ENCODE measurements around the gene CPEB4.

Gene CPEB4

GRCh38 chr5:173859408-173860159 is 28.6 kb upstream of the CPEB4 start:
- Histone ChIP-seq H4K20me1 (ENCODE audit: low read depth, low read length) (no peaks in the 10 kb centered on the region), H3K4me2 (ENCODE audit: low read depth, low read length, poor library complexity, severe bottlenecking) (no peak overlapping the region), H3K79me2 (ENCODE audit: insufficient read depth, low read length) (no peaks in the 10 kb centered on the region), H2AFZ (ENCODE audit: low read depth, low read length, severe bottlenecking) (no peak overlapping the region), H3K36me3 (ENCODE audit: low read length) (no peaks in the 10 kb centered on the region), H3F3A (ENCODE audit: insufficient read depth) (no peaks in the 10 kb centered on the region), H3K27ac (ENCODE audit: low read depth, low read length) (no peak overlapping the region), H3K27me3 (ENCODE audit: low read length) (no peaks in the 10 kb centered on the region), H3K4me3 (ENCODE audit: insufficient read depth, low read length, poor library complexity, severe bottlenecking) (no peak overlapping the region), H3K9ac (ENCODE audit: low read length) (no peak overlapping the region), H3K9me3 (ENCODE audit: insufficient read depth, low read length) (no peaks in the 10 kb centered on the region), H3K9me2 (replicated peaks; ENCODE audit: insufficient read depth, low read length) (no peaks in the 10 kb centered on the region)
- TF ChIP-seq CTCF (IDR thresholded peaks at IDR 0.05; ENCODE audit: insufficient read depth, low read length, poor library complexity, severe bottlenecking) (no peak), EZH2phosphoT487 (conservative IDR thresholded peaks at IDR 0.05; ENCODE audit: low read length) (no peak)

- H3K4me2 ChIP-seq (ENCODE audit: low read depth, low read length, poor library complexity, severe bottlenecking) = no peak overlapping the region
- H3K36me3 ChIP-seq (ENCODE audit: low read length) = no peaks in the 10 kb centered on the region
- H3K27me3 ChIP-seq (ENCODE audit: low read length) = no peaks in the 10 kb centered on the region
- no peaks in the 10 kb centered on the region for H4K20me1 ChIP-seq (ENCODE audit: low read depth, low read length)
- H3K27ac ChIP-seq (ENCODE audit: low read depth, low read length) = no peak overlapping the region
- no peaks in the 10 kb centered on the region for H3K9me3 ChIP-seq (ENCODE audit: insufficient read depth, low read length)
- TF ChIP-seq CTCF (IDR thresholded peaks at IDR 0.05; ENCODE audit: insufficient read depth, low read length, poor library complexity, severe bottlenecking) (no peak), EZH2phosphoT487 (conservative IDR thresholded peaks at IDR 0.05; ENCODE audit: low read length) (no peak)
- no peak overlapping the region for H3K9ac ChIP-seq (ENCODE audit: low read length)
- no peaks in the 10 kb centered on the region for H3K79me2 ChIP-seq (ENCODE audit: insufficient read depth, low read length)
- H2AFZ ChIP-seq (ENCODE audit: low read depth, low read length, severe bottlenecking) = no peak overlapping the region
- H3F3A ChIP-seq (ENCODE audit: insufficient read depth) = no peaks in the 10 kb centered on the region
- no peaks in the 10 kb centered on the region for H3K9me2 ChIP-seq (replicated peaks; ENCODE audit: insufficient read depth, low read length)
- no peak overlapping the region for H3K4me3 ChIP-seq (ENCODE audit: insufficient read depth, low read length, poor library complexity, severe bottlenecking)
These were observed 26.1 kb upstream of the CPEB4 start for GRCh38 chr5:173862047-173862477.

- Histone ChIP-seq H3F3A (ENCODE audit: insufficient read depth) (no peaks in the 10 kb centered on the region), H3K79me2 (ENCODE audit: insufficient read depth, low read length) (no peaks in the 10 kb centered on the region), H3K27ac (ENCODE audit: low read depth, low read length) (no peak overlapping the region), H3K4me3 (ENCODE audit: insufficient read depth, low read length, poor library complexity, severe bottlenecking) (no peak overlapping the region), H3K9me2 (replicated peaks; ENCODE audit: insufficient read depth, low read length) (no peaks in the 10 kb centered on the region), H3K4me2 (ENCODE audit: low read depth, low read length, poor library complexity, severe bottlenecking) (no peak overlapping the region), H3K9ac (ENCODE audit: low read length) (no peak overlapping the region), H2AFZ (ENCODE audit: low read depth, low read length, severe bottlenecking) (no peak overlapping the region), H4K20me1 (ENCODE audit: low read depth, low read length) (no peaks in the 10 kb centered on the region), H3K9me3 (ENCODE audit: insufficient read depth, low read length) (no peaks in the 10 kb centered on the region), H3K27me3 (ENCODE audit: low read length) (no peaks in the 10 kb centered on the region), H3K36me3 (ENCODE audit: low read length) (no peaks in the 10 kb centered on the region)
- TF ChIP-seq CTCF (IDR thresholded peaks at IDR 0.05; ENCODE audit: insufficient read depth, low read length, poor library complexity, severe bottlenecking) (no peak), EZH2phosphoT487 (conservative IDR thresholded peaks at IDR 0.05; ENCODE audit: low read length) (no peak)
These were observed 24.8 kb upstream of the CPEB4 start for GRCh38 chr5:173863359-173863758.

Data from SU-DHL-6 (cell line).